Measurements from ENCODE around the gene MTMR2. TPM values are rescaled to one million over a fixed set of nuclear protein-coding genes. Genes with fewer than 3 reads are reported as not detected.

Gene MTMR2
- total RNA-seq, 1 experiment from 2014 or later, result 59.0 TPM

GRCh38 chr11:95829580-95830259 lies 94.2 kb downstream of the MTMR2 start:
- Histone ChIP-seq H2BK20ac (ENCODE audit: low read depth, low read length, poor library complexity, severe bottlenecking) (no peak overlapping the region), H3K27ac (ENCODE audit: insufficient read length, low read depth, low read length) (no peak overlapping the region)

More at GRCh38 chr11:95829580-95830259, 94.2 kb downstream of the MTMR2 start:
- Histone ChIP-seq H3K9me3 (ENCODE audit: control insufficient read depth, low read depth, low read length) (no peaks in the 10 kb centered on the region), H4K5ac (ENCODE audit: insufficient read length, low read depth, low read length) (no peak overlapping the region), H3K9ac (ENCODE audit: extremely low read depth, insufficient read length, low read length) (no peak overlapping the region), H2AK5ac (ENCODE audit: insufficient read length, low read length) (no peak overlapping the region), H4K20me1 (ENCODE audit: control insufficient read depth, insufficient read depth, insufficient read length) (no peaks in the 10 kb centered on the region), H3T11ph (ENCODE audit: low read length) (no peak overlapping the region), H3K79me2 (ENCODE audit: insufficient read depth, low read length) (no peaks in the 10 kb centered on the region), H2BK12ac (ENCODE audit: insufficient read length, low read depth, low read length) (no peak overlapping the region), H4K91ac (ENCODE audit: insufficient read length, low read depth, low read length) (no peak overlapping the region), H3K56ac (ENCODE audit: insufficient read length, low read depth, low read length) (no peak overlapping the region), H2AFZ (ENCODE audit: low read length) (no peak overlapping the region), H2BK120ac (ENCODE audit: low read depth, low read length, poor library complexity, severe bottlenecking) (no peak overlapping the region), H3K23ac (ENCODE audit: insufficient read length, low read depth, low read length) (no peak overlapping the region), H4K8ac (replicated peaks; ENCODE audit: insufficient read length, low read depth, low read length) (no peak overlapping the region), H3K4me2 (ENCODE audit: insufficient read depth, insufficient read length, low read length) (no peak overlapping the region), H3K4ac (ENCODE audit: low read depth, low read length) (no peak overlapping the region), H2BK5ac (ENCODE audit: insufficient read length, low read length) (no peak overlapping the region), H2BK15ac (ENCODE audit: low read depth, low read length) (no peak overlapping the region), H3K14ac (ENCODE audit: insufficient read depth, low read length) (no peak overlapping the region), H3K27me3 (ENCODE audit: insufficient read depth, low read length) (no peaks in the 10 kb centered on the region), H3K4me1 (ENCODE audit: insufficient read depth, low read length) (no peaks in the 10 kb centered on the region), H3K23me2 (ENCODE audit: insufficient read length, low read depth, low read length, poor library complexity, severe bottlenecking) (no peaks in the 10 kb centered on the region), H3K18ac (ENCODE audit: insufficient read length, low read depth, low read length) (no peak overlapping the region), H3K79me1 (ENCODE audit: insufficient read depth, low read depth, low read length, poor library complexity, severe bottlenecking) (no peaks in the 10 kb centered on the region)
- H3K36me3 Mint-ChIP-seq (ENCODE audit: insufficient read depth in 1 of 3, low read depth in 3 of 3), result peaks cover 16 to 63% (median 47%) of the 10 kb centered on the region in 3 experiments; a peak in 6 of 7 replicates
- H3K9me3 Mint-ChIP-seq, result no peaks in the 10 kb centered on the region
- H3K4me3 Mint-ChIP-seq, result no peak overlapping the region
- no peak overlapping the region for H3K27ac Mint-ChIP-seq
- no peak for TF ChIP-seq CTCF (conservative IDR thresholded peaks at IDR 0.05)
- H3K27me3 Mint-ChIP-seq (ENCODE audit: low read depth), result no peaks in the 10 kb centered on the region
- no peaks in the 10 kb centered on the region for H3K4me1 Mint-ChIP-seq
- no peak for DNase-seq
- WGBS (ENCODE audit: extremely low coverage, insufficient read length, low lambda C conversion rate), result no CpG with 5 or more reads among the region's 1 CpG

All from H9 (cell line).